Keratinocyte (primary cell): ENCODE measurements around the gene PLB1.

ENCODE experiments used
- CTCF ChIP-seq, 3 experiments: IDR thresholded peaks in 1 of 3; conservative IDR thresholded peaks in 1 of 3; optimal IDR thresholded peaks in 1 of 3; 2 replicates in 2 of 3; 3 replicates in 1 of 3; pipeline versions ENCODE3 to v1.5.1; 2011; ENCODE audit warnings: low read length in 3 of 3, mild to moderate bottlenecking in 3 of 3, moderate library complexity in 2 of 3, control low read depth in 1 of 3, inconsistent platforms in 1 of 3; ENCODE audit not compliant: insufficient read depth in 2 of 3; ENCODE audit errors: extremely low read depth in 1 of 3
- EZH2 ChIP-seq: IDR thresholded peaks from one replicate; pipeline ENCODE4 v1.6.1; 2012; ENCODE audit warnings: inconsistent platforms, mild to moderate bottlenecking, low read length, moderate library complexity

GRCh38 chr2:28557389-28558131, 61.7 kb downstream of the PLB1 start:
- no peak for TF ChIP-seq CTCF (optimal IDR thresholded peaks at IDR 0.05 in 1 of 3, IDR thresholded peaks at IDR 0.05 in 1 of 3, conservative IDR thresholded peaks at IDR 0.05 in 1 of 3; ENCODE audit: extremely low read depth in 1 of 3, insufficient read depth in 2 of 3, low read length in 3 of 3)
- no peak for TF ChIP-seq EZH2
